Measurements from ENCODE around the gene NCKAP5. TPM values are rescaled to one million over a fixed set of nuclear protein-coding genes. Genes with fewer than 3 reads are reported as not detected.

Gene NCKAP5
- polyA plus RNA-seq, 3 donors, result not detected

- no peak overlapping the region for H3K9ac ChIP-seq (ENCODE audit: insufficient read depth, low read length, poor library complexity, severe bottlenecking)
- no peaks in the 10 kb centered on the region for H3K9me3 ChIP-seq (replicated peaks in 1 of 2; ENCODE audit: control insufficient read depth in 1 of 2, insufficient read depth in 1 of 2, low read length in 2 of 2)
- WGBS (ENCODE audit: insufficient coverage), result no CpG with 5 or more reads among the region's 1 CpG
- H3K4me1 ChIP-seq (ENCODE audit: control insufficient read depth in 1 of 2, insufficient read depth in 2 of 2, low read length in 2 of 2), result no peaks in the 10 kb centered on the region
- intact Hi-C loops (cut with micrococcal nuclease), result no loop called here
- H4K20me1 ChIP-seq (ENCODE audit: insufficient read depth, low read length), result no peaks in the 10 kb centered on the region
- H3K4me3 Mint-ChIP-seq, result no peak overlapping the region
- no peak overlapping the region for H2AFZ ChIP-seq (ENCODE audit: insufficient read depth, low read depth, low read length, poor library complexity, severe bottlenecking)
- no peak overlapping the region for H3K27ac Mint-ChIP-seq
- TF ChIP-seq CTCF (IDR thresholded peaks at IDR 0.05), result no peak
- H3K4me3 ChIP-seq (replicated peaks in 1 of 3; ENCODE audit: low read depth in 2 of 3, low read length in 3 of 3), result no peak overlapping the region
- H3K36me3 Mint-ChIP-seq, result no peaks in the 10 kb centered on the region
- H3K9me3 Mint-ChIP-seq, result peaks cover 0 to 1% (median 0%) of the 10 kb centered on the region in 7 donors
- no peaks in the 10 kb centered on the region for H3K79me2 ChIP-seq (ENCODE audit: insufficient read depth, low read length)
- H3K4me1 Mint-ChIP-seq, result no peaks in the 10 kb centered on the region
- DNase-seq, result no peak
- no peak overlapping the region for H3K4me2 ChIP-seq (replicated peaks; ENCODE audit: extremely low read depth, low read length, poor library complexity, severe bottlenecking)
- H3K36me3 ChIP-seq (replicated peaks in 1 of 2; ENCODE audit: control insufficient read depth in 1 of 2, insufficient read depth in 2 of 2, low read length in 2 of 2), result no peaks in the 10 kb centered on the region
- no peaks in the 10 kb centered on the region for H3K27me3 ChIP-seq (ENCODE audit: control insufficient read depth in 2 of 2, insufficient read depth in 2 of 2, low read length in 2 of 2)
- H3K27ac ChIP-seq (ENCODE audit: low read depth in 1 of 2, low read length in 2 of 2), result no peak overlapping the region
- H3K27me3 Mint-ChIP-seq (ENCODE audit: low read depth in 3 of 3), result peaks cover 0 to 2% (median 2%) of the 10 kb centered on the region in 3 donors
These were observed 8.5 kb upstream of the NCKAP5 start for GRCh38 chr2:133576714-133577113.

- Mint-ChIP-seq H3K4me3 (no peak overlapping the region), H3K27ac (no peak overlapping the region), H3K27me3 (ENCODE audit: low read depth in 3 of 3) (peaks cover 0 to 2% (median 2%) of the 10 kb centered on the region in 3 donors), H3K36me3 (no peaks in the 10 kb centered on the region), H3K9me3 (peaks cover 0 to 1% (median 0%) of the 10 kb centered on the region in 7 donors), H3K4me1 (no peaks in the 10 kb centered on the region)
- DNase-seq, result no peak
- no peaks in the 10 kb centered on the region for H3K36me3 ChIP-seq (replicated peaks in 1 of 2; ENCODE audit: control insufficient read depth in 1 of 2, insufficient read depth in 2 of 2, low read length in 2 of 2)
- H3K4me3 ChIP-seq (replicated peaks in 1 of 3; ENCODE audit: low read depth in 2 of 3, low read length in 3 of 3), result no peak overlapping the region
- H3K79me2 ChIP-seq (ENCODE audit: insufficient read depth, low read length), result no peaks in the 10 kb centered on the region
- TF ChIP-seq CTCF (IDR thresholded peaks at IDR 0.05), result no peak
- no peaks in the 10 kb centered on the region for H3K9me3 ChIP-seq (replicated peaks in 1 of 2; ENCODE audit: control insufficient read depth in 1 of 2, insufficient read depth in 1 of 2, low read length in 2 of 2)
- no peak overlapping the region for H2AFZ ChIP-seq (ENCODE audit: insufficient read depth, low read depth, low read length, poor library complexity, severe bottlenecking)
- H3K27ac ChIP-seq (ENCODE audit: low read depth in 1 of 2, low read length in 2 of 2), result no peak overlapping the region
- H3K9ac ChIP-seq (ENCODE audit: insufficient read depth, low read length, poor library complexity, severe bottlenecking), result no peak overlapping the region
- intact Hi-C loops (cut with micrococcal nuclease), result no loop called here
- no peaks in the 10 kb centered on the region for H3K27me3 ChIP-seq (ENCODE audit: control insufficient read depth in 2 of 2, insufficient read depth in 2 of 2, low read length in 2 of 2)
- H4K20me1 ChIP-seq (ENCODE audit: insufficient read depth, low read length), result no peaks in the 10 kb centered on the region
- H3K4me2 ChIP-seq (replicated peaks; ENCODE audit: extremely low read depth, low read length, poor library complexity, severe bottlenecking), result no peak overlapping the region
- WGBS (ENCODE audit: insufficient coverage), result 100% methylated on average over 1 of the region's 1 CpG
- no peaks in the 10 kb centered on the region for H3K4me1 ChIP-seq (ENCODE audit: control insufficient read depth in 1 of 2, insufficient read depth in 2 of 2, low read length in 2 of 2)
These were observed 6.4 kb upstream of the NCKAP5 start for GRCh38 chr2:133574620-133575019.
